Fibroblast of pulmonary artery (primary cell): ENCODE data around the gene DUSP11.
"Not testable (repeated sequence)": the region's sequence is repeated elsewhere in the genome, so short reads cannot be mapped to it uniquely, and the experiment has no call there.

Experiments
- DNase-seq: peaks from one replicate; pipeline ENCODE4 v3.0.0-alpha.2; 2010; ENCODE audit warnings: low read depth
- H3K4me3 ChIP-seq: replicated peaks from 2 replicates; pipeline ENCODE4 v1.5.1; 2011; ENCODE audit warnings: low read depth, mild to moderate bottlenecking, control low read depth, low read length, moderate library complexity
- TF ChIP-seq, protein P1 (sequence below): IDR thresholded peaks from 2 replicates; pipeline ENCODE4 v1.5.1; 2011; ENCODE audit warnings: mild to moderate bottlenecking, control low read depth, low read length, inconsistent platforms; ENCODE audit errors: missing control alignments

DUSP11 gene

DNA sequence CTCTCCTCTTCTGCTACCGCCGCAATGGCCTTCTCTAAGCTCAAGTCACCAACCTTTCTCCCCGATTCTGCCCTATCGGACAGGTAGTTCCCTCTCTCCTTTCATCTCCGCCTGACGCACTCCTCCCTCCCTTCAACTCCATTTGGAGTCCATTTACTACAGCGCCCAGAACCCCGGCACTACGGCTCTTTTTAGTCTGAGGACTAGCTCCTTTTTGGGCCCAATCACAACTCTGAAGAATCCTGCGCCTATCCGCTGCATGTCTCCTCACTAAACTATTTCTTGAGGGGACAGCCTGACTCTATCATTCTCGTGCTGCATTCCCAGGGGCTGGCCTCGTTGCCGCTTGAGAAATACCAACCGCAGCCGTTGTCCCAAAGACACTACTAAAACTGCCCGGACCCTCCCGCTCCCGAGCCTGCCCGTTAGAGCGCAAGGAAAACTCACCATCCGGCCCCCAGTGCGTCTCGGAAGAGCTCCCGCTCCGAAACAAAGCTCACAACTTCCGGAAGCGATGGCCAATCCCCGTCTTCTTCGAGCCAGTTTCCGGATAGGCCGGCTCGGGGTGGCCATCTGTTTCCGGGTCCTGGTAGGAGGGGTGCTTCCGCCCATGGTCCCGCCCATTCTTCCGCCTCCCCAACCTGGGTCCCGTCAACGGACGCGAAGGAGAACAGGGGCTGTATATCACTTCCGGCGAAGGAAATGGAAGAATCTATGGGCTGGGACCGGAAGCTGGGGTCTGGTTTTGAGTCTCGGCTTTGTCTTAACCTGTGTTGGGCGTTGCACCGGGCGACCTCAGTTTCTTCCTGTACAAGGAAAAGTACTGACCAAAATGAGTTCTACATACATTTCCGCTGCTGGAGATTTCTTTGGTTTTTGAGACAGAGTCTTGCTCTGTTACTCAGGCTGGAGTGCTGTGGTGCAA, 42.8 kb downstream of the DUSP11 start, which contains the start of gene TPRKB:
Gene TPRKB (minus strand): TSS at position 491 of the 925 bp plus-strand sequence. CDS start 2,776 bp downstream, outside the sequence.
- TF ChIP-seq, protein P1, sequence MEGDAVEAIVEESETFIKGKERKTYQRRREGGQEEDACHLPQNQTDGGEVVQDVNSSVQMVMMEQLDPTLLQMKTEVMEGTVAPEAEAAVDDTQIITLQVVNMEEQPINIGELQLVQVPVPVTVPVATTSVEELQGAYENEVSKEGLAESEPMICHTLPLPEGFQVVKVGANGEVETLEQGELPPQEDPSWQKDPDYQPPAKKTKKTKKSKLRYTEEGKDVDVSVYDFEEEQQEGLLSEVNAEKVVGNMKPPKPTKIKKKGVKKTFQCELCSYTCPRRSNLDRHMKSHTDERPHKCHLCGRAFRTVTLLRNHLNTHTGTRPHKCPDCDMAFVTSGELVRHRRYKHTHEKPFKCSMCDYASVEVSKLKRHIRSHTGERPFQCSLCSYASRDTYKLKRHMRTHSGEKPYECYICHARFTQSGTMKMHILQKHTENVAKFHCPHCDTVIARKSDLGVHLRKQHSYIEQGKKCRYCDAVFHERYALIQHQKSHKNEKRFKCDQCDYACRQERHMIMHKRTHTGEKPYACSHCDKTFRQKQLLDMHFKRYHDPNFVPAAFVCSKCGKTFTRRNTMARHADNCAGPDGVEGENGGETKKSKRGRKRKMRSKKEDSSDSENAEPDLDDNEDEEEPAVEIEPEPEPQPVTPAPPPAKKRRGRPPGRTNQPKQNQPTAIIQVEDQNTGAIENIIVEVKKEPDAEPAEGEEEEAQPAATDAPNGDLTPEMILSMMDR, result no peak
- DNase-seq, result peak; percentile 98
- peak within 1 kb of the TSS; percentile 96 for H3K4me3 ChIP-seq

DNA sequence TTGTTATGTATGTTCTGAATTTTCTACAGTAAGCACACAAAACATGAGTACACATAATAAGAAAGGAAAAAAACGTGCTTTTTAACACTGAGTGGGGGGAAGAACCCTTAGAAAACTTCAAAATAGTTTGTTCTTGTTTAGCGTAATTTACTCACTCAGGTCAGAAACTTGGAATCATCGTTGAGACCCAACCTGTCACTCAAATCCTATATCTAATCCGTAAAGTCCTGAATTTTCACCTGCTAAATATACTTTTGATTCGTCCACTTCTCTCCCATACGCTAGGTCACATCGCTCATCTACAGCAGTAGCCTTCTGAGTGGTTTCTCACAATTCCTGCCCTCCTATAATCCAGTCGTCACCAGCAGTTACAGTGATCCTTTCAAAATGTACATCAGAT, 43.5 kb downstream of the DUSP11 start:
- DNase-seq, result no peak
- H3K4me3 ChIP-seq, result peak overlapping the region; percentile 96
- TF ChIP-seq, protein P1, result no peak

DNA sequence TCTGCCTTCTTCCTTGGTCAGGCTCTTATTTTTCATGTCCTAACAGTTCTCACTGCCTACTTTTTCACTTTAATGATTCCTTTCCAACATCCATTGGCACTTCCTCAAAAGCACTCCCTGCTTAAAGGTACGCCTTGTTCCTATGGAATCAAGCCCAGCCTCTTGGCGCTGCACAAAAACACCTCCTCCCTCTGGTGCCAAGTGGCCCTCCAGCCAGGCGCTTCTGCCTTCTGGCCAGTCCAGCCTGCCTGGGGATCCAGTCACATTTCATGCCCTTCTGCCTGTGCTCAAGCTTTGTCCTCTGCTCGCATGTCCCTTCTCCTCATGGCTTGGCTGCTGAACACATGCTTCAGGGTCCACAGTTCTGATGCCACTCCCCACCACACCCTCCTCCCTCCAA, 49.1 kb downstream of the DUSP11 start:
- TF ChIP-seq, protein P1, result no peak
- no peak for DNase-seq

DNA sequence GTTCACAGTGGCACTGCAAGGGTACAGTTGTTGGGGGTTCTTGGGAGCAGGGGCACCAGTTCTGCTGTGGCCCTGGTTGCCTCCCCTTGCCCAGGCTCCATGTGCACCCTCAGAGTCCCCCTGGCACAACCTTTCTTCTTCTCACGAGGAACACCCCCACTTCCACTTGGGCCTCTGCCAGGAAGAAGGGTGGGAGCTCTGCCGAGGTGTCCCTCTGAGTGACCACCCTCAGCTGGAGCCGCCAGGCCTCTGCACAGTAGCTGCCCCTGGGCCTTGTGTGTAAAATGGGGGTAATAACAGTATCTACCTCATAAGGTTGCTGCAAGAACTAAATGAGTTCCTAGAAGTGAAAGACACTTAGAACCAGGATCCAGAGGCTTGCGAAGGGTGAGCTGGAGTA, 51.2 kb downstream of the DUSP11 start:
- TF ChIP-seq, protein P1, result no peak
- H3K4me3 ChIP-seq, result no peak overlapping the region
- DNase-seq, result no peak

More for the DNA sequence above, 49.1 kb downstream of the DUSP11 start:
- H3K4me3 ChIP-seq, result no peak overlapping the region

DNA sequence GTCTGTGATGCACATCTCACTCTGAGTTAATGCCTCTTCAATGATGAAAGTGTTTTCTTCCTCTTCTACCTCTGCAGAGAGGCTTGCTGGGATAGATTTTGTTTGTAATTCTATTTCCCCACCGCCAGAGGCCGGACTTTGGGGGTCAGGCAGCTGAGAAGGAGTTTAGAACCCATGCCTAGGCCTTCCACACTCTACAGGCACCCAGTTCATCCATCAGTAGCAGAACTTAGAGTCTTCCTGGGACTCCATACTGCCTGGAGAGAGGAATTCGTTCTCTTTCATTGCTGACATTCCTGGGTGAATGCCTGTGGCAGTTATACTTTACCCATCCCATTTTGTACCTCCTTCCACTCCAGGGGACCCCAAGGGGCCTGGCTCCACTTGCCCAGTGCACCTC, 51.9 kb downstream of the DUSP11 start:
- no peak for DNase-seq
- H3K4me3 ChIP-seq, result no peak overlapping the region
- TF ChIP-seq, protein P1, result no peak

DNA sequence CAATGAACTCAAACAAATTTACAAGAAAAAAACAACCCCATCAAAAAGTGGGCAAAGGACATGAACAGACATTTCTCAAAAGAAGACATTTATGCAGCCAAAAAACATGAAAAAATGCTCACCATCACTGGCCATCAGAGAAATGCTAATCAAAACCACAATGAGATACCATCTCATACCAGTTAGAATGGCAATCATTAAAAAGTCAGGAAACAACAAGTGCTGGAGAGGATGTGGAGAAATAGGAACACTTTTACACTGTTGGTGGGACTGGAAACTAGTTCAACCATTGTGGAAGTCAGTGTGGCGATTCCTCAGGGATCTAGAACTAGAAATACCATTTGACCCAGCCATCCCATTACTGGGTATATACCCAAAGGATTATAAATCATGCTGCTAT, 53.2 kb downstream of the DUSP11 start:
- H3K4me3 ChIP-seq, DNase-seq: not testable (repeated sequence)

DNA sequence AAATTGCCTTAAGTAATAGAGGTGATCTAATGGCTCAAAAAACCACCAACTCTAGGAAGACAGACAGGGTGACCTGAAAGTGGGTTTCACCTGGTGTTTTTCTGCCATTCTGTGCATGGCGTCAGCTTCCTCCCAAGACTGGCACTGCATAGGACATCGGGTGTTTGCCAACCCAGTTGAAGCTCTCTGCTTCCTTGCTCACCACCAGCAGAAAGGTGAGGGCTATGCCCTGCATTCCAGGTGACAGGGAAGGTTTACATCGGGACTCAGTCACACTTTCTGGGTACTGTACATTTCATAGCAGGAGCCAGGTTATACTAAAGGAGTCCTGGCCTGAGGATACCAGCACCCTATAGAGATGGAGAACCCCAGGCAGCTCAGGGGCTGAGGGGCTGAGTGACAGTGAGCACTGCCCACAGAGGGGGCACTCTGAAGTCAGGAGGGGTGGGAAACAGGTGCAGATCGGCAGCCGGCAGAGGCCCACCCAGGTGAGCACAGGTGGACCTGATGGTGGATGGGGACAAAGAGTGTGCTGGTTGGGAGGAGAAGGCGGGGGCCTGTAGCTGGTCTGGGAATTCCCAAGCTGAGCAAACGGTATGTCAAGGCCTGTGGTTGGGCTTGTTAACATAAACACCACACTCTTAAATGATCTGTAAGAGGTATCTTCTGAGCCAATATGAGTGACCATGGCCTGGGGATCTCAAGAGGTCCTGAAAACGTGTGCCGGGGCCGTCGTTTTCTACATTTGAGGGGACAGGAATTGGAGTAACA, 60.9 kb downstream of the DUSP11 start:
- TF ChIP-seq, protein P1, result no peak
- DNase-seq, result no peak
- no peak overlapping the region for H3K4me3 ChIP-seq
